NB4 (cell line): ENCODE measurements around the gene GARIN5B.

Experiments used
- DNase-seq: peaks from one replicate; pipeline ENCODE4 v3.0.0; 2010; ENCODE audit warnings: low read depth
- H3K4me3 ChIP-seq: one replicate; pipeline ENCODE4 v1.5.1; 2011; ENCODE audit warnings: mild to moderate bottlenecking, low read depth, low read length, moderate library complexity
- CTCF ChIP-seq: IDR thresholded peaks from one replicate; pipeline ENCODE4 v1.5.1; 2012; ENCODE audit warnings: low read depth, low read length
- MAX ChIP-seq: IDR thresholded peaks from 2 replicates; pipeline ENCODE4 v1.6.1; 2011; ENCODE audit warnings: low read depth, low read length
- MYC ChIP-seq: IDR thresholded peaks from 2 replicates; pipeline ENCODE4 v1.6.1; 2011; ENCODE audit warnings: low read depth, low read length
- POLR2A ChIP-seq: IDR thresholded peaks from 2 replicates; pipeline ENCODE4 v1.6.1; 2011; ENCODE audit warnings: mild to moderate bottlenecking; ENCODE audit not compliant: insufficient read length; ENCODE audit errors: extremely low read depth

GARIN5B gene

GRCh38 chr19:55384920-55385723 is 22.1 kb upstream of the GARIN5B start:
- TF ChIP-seq CTCF (no peak), POLR2A (no peak)
- DNase-seq = peak; percentile 91
- peak overlapping the region; percentile 73 for H3K4me3 ChIP-seq

GRCh38 chr19:55384131-55384919 is 21.3 kb upstream of the GARIN5B start, which contains the start of gene TMEM238:
Gene TMEM238 (minus strand): TSS chr19:55384292. CDS start chr19:55384259, 33 bp downstream.
- DNase-seq = peak; percentile 52

GRCh38 chr19:55383279-55384130 is 20.4 kb upstream of the GARIN5B start:
- TF ChIP-seq POLR2A (no peak), MAX (no peak), CTCF (no peak), MYC (no peak)
- peak; percentile 76 for DNase-seq
- peak overlapping the region; percentile 32 for H3K4me3 ChIP-seq

More at GRCh38 chr19:55384131-55384919, 21.3 kb upstream of the GARIN5B start, which contains the start of gene TMEM238:
- TF ChIP-seq CTCF = no peak
- TF ChIP-seq MYC = no peak
- no peak for TF ChIP-seq POLR2A
- no peak for TF ChIP-seq MAX
- peak within 1 kb of the TSS; percentile 73 for H3K4me3 ChIP-seq

- no peak for TF ChIP-seq MAX
- no peak for TF ChIP-seq MYC
- no peak for TF ChIP-seq POLR2A
- no peak for TF ChIP-seq CTCF
- no peak for DNase-seq
- H3K4me3 ChIP-seq = no peak overlapping the region
Measured at GRCh38 chr19:55382522-55383054, 19.5 kb upstream of the GARIN5B start.

GRCh38 chr19:55382013-55382412 is 19.0 kb upstream of the GARIN5B start:
- no peak for DNase-seq
- TF ChIP-seq MAX (no peak), MYC (no peak), CTCF (no peak), POLR2A (no peak)
- H3K4me3 ChIP-seq = no peak overlapping the region
